Epithelial cell of proximal tubule (primary cell): ENCODE measurements around the gene PIGU. TPM values are rescaled to one million over a fixed set of nuclear protein-coding genes. Genes with fewer than 3 reads are reported as not detected.
A peak's percentile ranks its signal among the peaks of the same experiment; 100 is the strongest.
"Not testable (repeated sequence)": the region's sequence is repeated elsewhere in the genome, so short reads cannot be mapped to it uniquely, and the experiment has no call there.

Experiments
- DNase-seq: peaks from one replicate; pipeline ENCODE4 v3.0.0-alpha.2; 2011; ENCODE audit warnings: low read depth
- H3K4me3 ChIP-seq: 2 replicates; pipeline ENCODE4 v1.5.1; 2011; ENCODE audit warnings: low read depth, mild to moderate bottlenecking, low read length
- total RNA-seq: library from RNA; depleted of rRNA; stranded (reverse); fragments of >200 nt; gene quantifications from 2 replicates; pipeline ENCODE4 v1.2.3, GENCODE V29; 2015
- TF ChIP-seq, protein P1 (sequence below): conservative IDR thresholded peaks from 2 replicates; pipeline ENCODE4 v1.5.1; 2012; ENCODE audit warnings: low read depth, mild to moderate bottlenecking, low read length

PIGU gene
- total RNA-seq, 1 donor from 2014 or later, result 30.2 TPM

DNA sequence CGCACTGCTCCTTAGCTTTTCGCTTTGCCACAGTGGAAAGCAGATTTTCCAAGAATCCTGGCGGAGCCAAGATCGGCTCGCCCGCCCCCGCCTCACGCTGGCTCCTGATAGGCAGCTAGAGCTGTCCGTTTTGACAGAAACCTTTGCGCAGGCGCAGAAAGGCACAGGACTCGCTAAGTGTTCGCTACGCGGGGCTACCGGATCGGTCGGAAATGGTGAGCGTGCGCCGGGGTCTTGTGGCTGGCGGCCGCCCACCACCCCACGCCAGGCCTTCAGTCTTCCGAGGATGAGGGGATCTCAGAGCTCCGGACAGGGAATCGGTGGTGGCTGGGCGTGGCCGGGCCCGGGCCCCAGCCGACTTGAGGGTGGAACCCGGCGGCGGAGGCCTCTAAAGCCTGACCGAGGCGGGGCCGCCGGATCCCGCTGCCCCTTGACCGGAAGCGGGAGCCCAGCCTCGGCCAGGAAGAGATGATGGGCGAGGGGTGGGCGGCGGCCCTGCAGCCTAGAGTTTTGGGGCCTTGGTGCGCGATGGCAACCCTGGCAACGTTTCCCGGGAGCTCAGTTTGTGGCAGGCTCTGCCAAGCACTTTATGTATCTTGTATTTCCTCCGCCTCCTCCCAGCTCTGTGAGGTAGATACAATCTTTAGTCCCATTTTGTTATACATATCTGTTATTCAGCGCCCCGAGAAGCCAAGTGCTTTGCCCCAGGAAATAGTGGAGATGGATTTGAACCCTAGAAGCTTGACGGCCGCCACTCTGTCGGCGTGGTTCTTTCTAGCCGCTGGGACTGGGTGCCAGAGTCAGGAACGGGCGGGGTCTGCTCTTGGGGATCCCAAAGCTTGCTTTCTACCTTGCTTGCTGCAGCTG lies 160.4 kb downstream of the PIGU start, which contains the start of gene DYNLRB1:
Gene DYNLRB1 (plus strand): TSS at position 176 of the 867 bp plus-strand sequence. CDS start 37 bp downstream, at position 213.
- peak; percentile 70 for DNase-seq
- TF ChIP-seq, protein P1, sequence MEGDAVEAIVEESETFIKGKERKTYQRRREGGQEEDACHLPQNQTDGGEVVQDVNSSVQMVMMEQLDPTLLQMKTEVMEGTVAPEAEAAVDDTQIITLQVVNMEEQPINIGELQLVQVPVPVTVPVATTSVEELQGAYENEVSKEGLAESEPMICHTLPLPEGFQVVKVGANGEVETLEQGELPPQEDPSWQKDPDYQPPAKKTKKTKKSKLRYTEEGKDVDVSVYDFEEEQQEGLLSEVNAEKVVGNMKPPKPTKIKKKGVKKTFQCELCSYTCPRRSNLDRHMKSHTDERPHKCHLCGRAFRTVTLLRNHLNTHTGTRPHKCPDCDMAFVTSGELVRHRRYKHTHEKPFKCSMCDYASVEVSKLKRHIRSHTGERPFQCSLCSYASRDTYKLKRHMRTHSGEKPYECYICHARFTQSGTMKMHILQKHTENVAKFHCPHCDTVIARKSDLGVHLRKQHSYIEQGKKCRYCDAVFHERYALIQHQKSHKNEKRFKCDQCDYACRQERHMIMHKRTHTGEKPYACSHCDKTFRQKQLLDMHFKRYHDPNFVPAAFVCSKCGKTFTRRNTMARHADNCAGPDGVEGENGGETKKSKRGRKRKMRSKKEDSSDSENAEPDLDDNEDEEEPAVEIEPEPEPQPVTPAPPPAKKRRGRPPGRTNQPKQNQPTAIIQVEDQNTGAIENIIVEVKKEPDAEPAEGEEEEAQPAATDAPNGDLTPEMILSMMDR, result no peak
- H3K4me3 ChIP-seq, result peak within 1 kb of the TSS; percentile 81

DNA sequence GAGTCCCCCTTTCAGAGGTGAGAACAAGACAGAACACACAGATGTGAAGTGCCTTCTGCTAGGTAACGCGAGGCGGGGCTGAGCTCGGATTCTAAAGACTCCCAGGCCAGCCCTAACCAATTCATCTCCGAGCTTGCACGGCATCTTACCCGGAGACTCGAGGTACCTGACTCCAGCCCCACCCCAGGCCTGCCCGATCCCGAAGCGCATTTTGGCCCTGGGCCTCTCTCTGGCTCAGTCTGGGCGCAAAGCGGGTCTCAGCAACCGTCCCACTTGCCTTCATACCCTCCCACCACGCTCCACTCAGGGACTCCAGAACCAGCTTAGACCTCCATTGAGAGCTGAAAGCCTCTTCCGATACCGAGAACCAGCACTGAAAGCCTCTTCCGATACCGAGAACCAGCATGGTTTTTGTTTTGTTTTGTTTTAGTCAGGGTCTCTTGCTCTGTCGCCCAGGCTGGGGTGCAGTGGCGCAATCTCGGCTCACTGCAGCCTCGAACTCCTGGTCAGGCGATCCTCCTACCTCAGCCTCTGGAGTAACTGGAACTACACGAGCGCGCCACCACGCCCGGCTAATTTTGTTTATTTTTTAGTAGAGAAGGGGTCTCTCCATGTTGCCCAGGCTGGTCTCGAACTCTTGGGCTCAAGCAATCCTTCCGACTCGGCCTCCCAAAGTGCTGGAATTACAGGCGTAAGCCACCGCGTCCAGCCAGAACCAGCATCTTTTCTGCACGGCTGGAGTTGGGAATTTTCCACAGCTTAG lies 161.2 kb downstream of the PIGU start:
- H3K4me3 ChIP-seq, result peak overlapping the region; percentile 81
- no peak for DNase-seq
- TF ChIP-seq, protein P1, result no peak

DNA sequence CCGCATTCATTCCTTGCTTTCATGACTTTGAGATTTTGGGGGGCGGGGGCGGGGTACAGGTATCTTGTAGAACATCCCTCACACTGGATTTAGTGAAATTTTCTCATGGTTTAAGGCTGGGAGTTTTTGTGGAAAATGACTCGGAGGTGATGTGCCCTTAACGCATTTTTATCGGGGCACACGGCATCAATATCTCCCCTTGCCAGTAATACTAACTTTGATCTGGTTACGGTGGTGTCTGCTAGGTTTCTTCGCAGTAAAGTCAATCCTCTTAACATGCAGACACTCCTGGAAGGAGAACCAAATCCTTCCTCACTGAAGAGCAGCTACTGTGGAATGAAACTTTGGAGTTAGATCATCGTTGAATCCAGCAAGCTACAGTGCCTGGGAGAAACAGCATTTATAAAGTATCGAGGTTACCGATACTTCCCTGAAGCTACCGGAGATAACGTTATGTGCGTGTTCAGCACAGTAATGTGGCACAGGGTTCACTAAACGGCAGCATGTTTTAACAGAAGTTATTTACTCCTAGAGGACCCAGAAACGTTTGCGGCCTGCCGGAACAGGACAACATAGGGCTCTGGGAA lies 161.9 kb downstream of the PIGU start:
- no peak for DNase-seq
- H3K4me3 ChIP-seq, result peak overlapping the region; percentile 81
- TF ChIP-seq, protein P1, result no peak

DNA sequence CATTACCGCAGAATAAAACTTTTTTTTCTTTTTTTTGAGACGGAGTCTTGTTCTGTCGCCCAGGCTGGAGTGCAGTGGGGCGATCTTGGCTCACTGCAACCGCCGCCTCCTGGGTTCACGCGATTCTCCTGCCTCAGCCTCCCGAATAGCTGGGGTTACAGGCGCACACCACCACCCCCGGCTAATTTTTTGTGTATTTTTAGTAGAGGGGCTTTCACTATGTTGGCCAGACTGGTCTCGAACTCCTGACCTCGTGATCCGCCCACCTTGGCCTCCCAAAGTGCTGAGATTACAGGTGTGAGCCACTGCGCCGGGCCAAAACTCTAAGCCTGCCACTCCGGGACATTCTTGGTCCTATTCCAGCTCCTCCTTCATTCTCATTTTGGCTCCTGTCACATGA lies 162.9 kb downstream of the PIGU start:
- not testable (repeated sequence) for DNase-seq, H3K4me3 ChIP-seq

DNA sequence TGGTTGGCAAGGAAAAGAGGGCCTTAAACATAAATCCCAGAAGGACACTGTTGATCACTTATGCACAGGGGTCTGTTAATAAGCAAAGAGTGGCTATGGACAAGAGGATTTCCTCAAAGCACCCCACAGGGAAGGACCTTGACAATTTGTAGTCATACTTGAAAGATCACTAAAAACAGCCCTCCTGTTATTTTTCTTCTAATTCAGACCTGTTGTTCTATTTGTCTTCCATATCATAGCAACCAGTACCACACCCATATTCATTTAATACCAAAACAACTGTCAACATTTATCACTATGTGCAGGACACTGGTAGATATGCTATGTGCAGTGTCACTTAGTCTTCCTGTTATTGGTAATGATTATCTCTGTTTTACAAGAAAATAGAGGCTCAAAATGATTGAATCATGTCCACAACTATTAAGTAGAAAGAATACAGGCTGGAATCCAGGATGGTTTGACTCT lies 163.9 kb downstream of the PIGU start:
- DNase-seq, result no peak

DNA sequence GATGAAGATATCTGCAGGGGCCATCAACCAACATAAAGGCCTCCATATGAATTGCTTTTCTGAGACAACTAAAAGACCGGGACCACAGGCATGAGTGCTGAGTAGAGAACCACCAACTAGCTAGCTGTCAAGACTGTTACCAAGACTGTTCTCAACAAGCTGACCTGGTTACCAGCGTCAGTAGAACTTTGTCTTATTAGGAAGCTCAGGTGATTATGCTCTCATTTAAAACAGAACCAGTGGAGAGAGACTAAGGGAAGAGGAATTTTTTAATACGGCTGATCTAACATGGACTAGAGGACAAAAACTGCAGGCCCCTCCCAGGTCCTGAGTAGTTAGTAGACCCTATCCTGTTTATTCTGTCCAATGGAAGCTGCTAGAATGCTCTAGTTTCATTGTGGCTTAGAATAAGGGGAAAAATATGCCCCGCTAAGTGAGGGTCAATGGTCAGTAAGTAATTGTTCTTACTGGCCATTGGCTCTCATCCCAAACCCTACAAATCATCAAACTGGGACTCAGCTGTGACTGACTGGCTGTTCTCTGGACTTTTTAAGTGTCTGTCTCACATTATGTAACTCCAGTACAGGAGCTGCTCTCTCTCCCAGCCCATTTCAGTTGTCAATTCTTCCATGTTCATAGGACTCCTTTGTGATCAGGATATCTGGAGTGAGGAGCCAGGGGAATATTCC lies 164.5 kb downstream of the PIGU start:
- peak overlapping the region; percentile 27 for H3K4me3 ChIP-seq
- TF ChIP-seq, protein P1, result no peak
- peak; percentile 84 for DNase-seq

More for the DNA sequence above, 163.9 kb downstream of the PIGU start:
- H3K4me3 ChIP-seq, result no peak overlapping the region
- TF ChIP-seq, protein P1, result no peak
